SH-SY5Y (cell line): ENCODE measurements around the gene RNFT2.

Experiments used
- GATA2 ChIP-seq: IDR thresholded peaks from 2 replicates; pipeline ENCODE4 v1.6.1; 2011; ENCODE audit warnings: mild to moderate bottlenecking, low read depth, low read length
- GATA3 ChIP-seq: IDR thresholded peaks from 2 replicates; pipeline ENCODE4 v1.6.1; 2011; ENCODE audit warnings: low read depth, mild to moderate bottlenecking, low read length, moderate library complexity

- TF ChIP-seq GATA3 (no peak), GATA2 (no peak)
Measured at GRCh38 chr12:116759783-116760621, 21.9 kb downstream of the RNFT2 start.
